NOMO-1 (cell line): ENCODE measurements around the gene SLFN12L.
"Not testable (repeated sequence)": the region's sequence is repeated elsewhere in the genome, so short reads cannot be mapped to it uniquely, and the experiment has no call there.

Experiments
- DNase-seq, 2 experiments: peaks; one replicate each; lab custom pipeline; 2025; ENCODE audit not compliant: unreplicated experiment in 2 of 2; lab: John Stamatoyannopoulos, UW

The SLFN12L gene

GRCh38 chr17:35543856-35544255 lies 6.4 kb upstream of the SLFN12L start:
- DNase-seq: no peak

GRCh38 chr17:35542990-35543389 lies 5.5 kb upstream of the SLFN12L start:
- no peak for DNase-seq

- no peak for DNase-seq
Measured at GRCh38 chr17:35541434-35541833, 4.0 kb upstream of the SLFN12L start.

- DNase-seq: peak; percentile 43 to 60
Measured at GRCh38 chr17:35540589-35541404, 3.3 kb upstream of the SLFN12L start.

GRCh38 chr17:35539659-35540026 lies 2.2 kb upstream of the SLFN12L start:
- no peak for DNase-seq

- DNase-seq: peak; percentile 7 to 8
Measured at GRCh38 chr17:35536664-35537171, 760 bp downstream of the SLFN12L start.

GRCh38 chr17:35535406-35535805 lies 2.1 kb downstream of the SLFN12L start:
- not testable (repeated sequence) for DNase-seq

- DNase-seq: no peak
Measured at GRCh38 chr17:35534576-35535093, 2.8 kb downstream of the SLFN12L start.

- no peak for DNase-seq
Measured at GRCh38 chr17:35531160-35531559, 6.3 kb downstream of the SLFN12L start.

- DNase-seq: no peak
Measured at GRCh38 chr17:35529866-35530265, 7.6 kb downstream of the SLFN12L start.

- not testable (repeated sequence) for DNase-seq
Measured at GRCh38 chr17:35529326-35529725, 8.2 kb downstream of the SLFN12L start.

- peak; percentile 53 to 79 for DNase-seq
Measured at GRCh38 chr17:35523296-35523695, 14.2 kb downstream of the SLFN12L start.

GRCh38 chr17:35521654-35522256 lies 15.7 kb downstream of the SLFN12L start:
- DNase-seq: peak; percentile 71

- peak in 1 of 2 experiments; percentile 71 for DNase-seq
Measured at GRCh38 chr17:35521150-35521549, 16.3 kb downstream of the SLFN12L start.

- no peak for DNase-seq
Measured at GRCh38 chr17:35519906-35520442, 17.5 kb downstream of the SLFN12L start.

GRCh38 chr17:35519439-35519838 lies 18.0 kb downstream of the SLFN12L start:
- DNase-seq: no peak

- not testable (repeated sequence) for DNase-seq
Measured at GRCh38 chr17:35518431-35518830, 19.0 kb downstream of the SLFN12L start.

GRCh38 chr17:35515027-35515426 lies 22.5 kb downstream of the SLFN12L start:
- DNase-seq: no peak

GRCh38 chr17:35514564-35514963 lies 22.9 kb downstream of the SLFN12L start:
- no peak for DNase-seq

GRCh38 chr17:35510052-35510451 lies 27.4 kb downstream of the SLFN12L start:
- DNase-seq: no peak

- not testable (repeated sequence) for DNase-seq
Measured at GRCh38 chr17:35507714-35508113, 29.8 kb downstream of the SLFN12L start.

GRCh38 chr17:35499548-35499947 lies 37.9 kb downstream of the SLFN12L start:
- DNase-seq: no peak
